ENCODE measurements around the gene CRHR1.

DNA sequence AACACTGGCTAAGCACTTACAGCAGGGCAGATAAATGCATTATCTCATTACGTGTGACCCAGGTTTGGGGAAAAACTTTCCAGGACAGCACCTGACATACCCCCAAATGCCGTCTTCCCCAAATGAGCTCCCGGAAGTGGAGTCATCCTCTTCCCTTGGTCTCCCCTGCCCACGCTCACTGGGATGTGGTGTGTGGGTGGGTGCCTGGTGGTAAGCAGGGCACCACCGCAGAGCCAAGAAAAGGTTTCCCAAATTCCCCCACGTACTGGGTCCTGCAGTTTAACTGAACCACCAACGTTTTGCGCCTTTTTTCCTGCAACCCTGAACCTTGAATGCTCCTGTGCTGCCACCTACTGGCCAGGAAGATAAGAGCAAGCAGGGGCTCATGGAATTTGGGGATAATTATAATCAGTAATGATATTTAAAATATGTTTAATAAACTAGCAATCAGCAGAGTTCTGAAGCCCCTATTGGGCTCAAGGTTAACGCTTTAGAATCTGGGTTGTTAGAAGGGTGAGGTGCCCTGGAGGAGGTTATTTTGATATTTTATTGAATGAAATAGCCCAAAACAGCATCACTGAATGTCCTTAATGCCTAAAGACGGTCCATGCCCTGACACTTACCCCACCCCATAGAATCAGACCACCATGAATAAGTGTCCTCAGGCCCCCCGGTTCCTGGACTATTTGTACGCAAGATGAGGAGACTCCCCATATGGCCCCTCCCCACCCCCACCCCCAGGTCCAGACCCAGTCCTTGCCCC lies 68.6 kb downstream of the CRHR1 start:
- TF ChIP-seq NR3C1 (IDR thresholded peaks at IDR 0.05) = no peak
- no peak for TF ChIP-seq HOXB5 (CRISPR knock-in tag; IDR thresholded peaks at IDR 0.05)
- TF ChIP-seq, protein P1, sequence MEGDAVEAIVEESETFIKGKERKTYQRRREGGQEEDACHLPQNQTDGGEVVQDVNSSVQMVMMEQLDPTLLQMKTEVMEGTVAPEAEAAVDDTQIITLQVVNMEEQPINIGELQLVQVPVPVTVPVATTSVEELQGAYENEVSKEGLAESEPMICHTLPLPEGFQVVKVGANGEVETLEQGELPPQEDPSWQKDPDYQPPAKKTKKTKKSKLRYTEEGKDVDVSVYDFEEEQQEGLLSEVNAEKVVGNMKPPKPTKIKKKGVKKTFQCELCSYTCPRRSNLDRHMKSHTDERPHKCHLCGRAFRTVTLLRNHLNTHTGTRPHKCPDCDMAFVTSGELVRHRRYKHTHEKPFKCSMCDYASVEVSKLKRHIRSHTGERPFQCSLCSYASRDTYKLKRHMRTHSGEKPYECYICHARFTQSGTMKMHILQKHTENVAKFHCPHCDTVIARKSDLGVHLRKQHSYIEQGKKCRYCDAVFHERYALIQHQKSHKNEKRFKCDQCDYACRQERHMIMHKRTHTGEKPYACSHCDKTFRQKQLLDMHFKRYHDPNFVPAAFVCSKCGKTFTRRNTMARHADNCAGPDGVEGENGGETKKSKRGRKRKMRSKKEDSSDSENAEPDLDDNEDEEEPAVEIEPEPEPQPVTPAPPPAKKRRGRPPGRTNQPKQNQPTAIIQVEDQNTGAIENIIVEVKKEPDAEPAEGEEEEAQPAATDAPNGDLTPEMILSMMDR (IDR thresholded peaks at IDR 0.05) = peak; percentile 97
- TF ChIP-seq MAX (IDR thresholded peaks at IDR 0.05) = no peak
- TF ChIP-seq, protein P2, sequence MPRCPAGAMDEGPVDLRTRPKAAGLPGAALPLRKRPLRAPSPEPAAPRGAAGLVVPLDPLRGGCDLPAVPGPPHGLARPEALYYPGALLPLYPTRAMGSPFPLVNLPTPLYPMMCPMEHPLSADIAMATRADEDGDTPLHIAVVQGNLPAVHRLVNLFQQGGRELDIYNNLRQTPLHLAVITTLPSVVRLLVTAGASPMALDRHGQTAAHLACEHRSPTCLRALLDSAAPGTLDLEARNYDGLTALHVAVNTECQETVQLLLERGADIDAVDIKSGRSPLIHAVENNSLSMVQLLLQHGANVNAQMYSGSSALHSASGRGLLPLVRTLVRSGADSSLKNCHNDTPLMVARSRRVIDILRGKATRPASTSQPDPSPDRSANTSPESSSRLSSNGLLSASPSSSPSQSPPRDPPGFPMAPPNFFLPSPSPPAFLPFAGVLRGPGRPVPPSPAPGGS (IDR thresholded peaks at IDR 0.05) = no peak
- TF ChIP-seq BHLHE40 (IDR thresholded peaks at IDR 0.05; ENCODE audit: low read depth, low read length) = no peak
- TF ChIP-seq MAZ (IDR thresholded peaks at IDR 0.05; ENCODE audit: borderline replicate concordance, low read depth, low read length) = no peak
- TF ChIP-seq KDM1A (IDR thresholded peaks at IDR 0.05; ENCODE audit: low read depth) = no peak
- TF ChIP-seq, protein P3, sequence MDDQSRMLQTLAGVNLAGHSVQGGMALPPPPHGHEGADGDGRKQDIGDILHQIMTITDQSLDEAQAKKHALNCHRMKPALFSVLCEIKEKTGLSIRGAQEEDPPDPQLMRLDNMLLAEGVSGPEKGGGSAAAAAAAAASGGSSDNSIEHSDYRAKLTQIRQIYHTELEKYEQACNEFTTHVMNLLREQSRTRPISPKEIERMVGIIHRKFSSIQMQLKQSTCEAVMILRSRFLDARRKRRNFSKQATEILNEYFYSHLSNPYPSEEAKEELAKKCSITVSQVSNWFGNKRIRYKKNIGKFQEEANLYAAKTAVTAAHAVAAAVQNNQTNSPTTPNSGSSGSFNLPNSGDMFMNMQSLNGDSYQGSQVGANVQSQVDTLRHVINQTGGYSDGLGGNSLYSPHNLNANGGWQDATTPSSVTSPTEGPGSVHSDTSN (IDR thresholded peaks at IDR 0.05) = no peak
- TF ChIP-seq RAD21 (conservative IDR thresholded peaks at IDR 0.05 in 1 of 2, IDR thresholded peaks at IDR 0.05 in 1 of 2) = peak; percentile 94 to 95
- no peak for TF ChIP-seq FOSL2 (IDR thresholded peaks at IDR 0.05)
- no peak for TF ChIP-seq FOSL2 (CRISPR knock-in tag; IDR thresholded peaks at IDR 0.05)
- no peak for TF ChIP-seq KDM5A (IDR thresholded peaks at IDR 0.05)
- no peak for TF ChIP-seq JUNB (IDR thresholded peaks at IDR 0.05)
